BJ (cell line): ENCODE results near the gene SIPA1L3. TPM values are rescaled to one million over a fixed set of nuclear protein-coding genes. Genes with fewer than 3 reads are reported as not detected.

Source experiments
- CTCF ChIA-PET: fragments of 350-600 bp; formaldehyde crosslinking; extraction: SDS; loops from one replicate; lab custom pipeline; 2021; ENCODE audit warnings: antibody characterized with exemption, inconsistent platforms; lab: Yijun Ruan, JAX
- POLR2A ChIA-PET: fragments of 300-600 bp; sonication (Branson Sonifier 250); formaldehyde crosslinking; extraction: SDS; loops from one replicate; lab custom pipeline; 2021; ENCODE audit warnings: antibody characterized with exemption; lab: Charles Lee
- DNase-seq: peaks from one replicate; pipeline ENCODE4 v3.0.0-alpha.2; 2011; ENCODE audit warnings: low read depth
- H3K27me3 ChIP-seq: 2 replicates; pipeline ENCODE4 v1.6.0; 2011; ENCODE audit warnings: low read length; ENCODE audit not compliant: control insufficient read depth, insufficient read depth
- H3K36me3 ChIP-seq: 2 replicates; pipeline ENCODE4 v1.5.1; 2011; ENCODE audit warnings: low read length; ENCODE audit not compliant: control insufficient read depth, insufficient read depth
- H3K4me3 ChIP-seq: 2 replicates; pipeline ENCODE4 v1.5.1; 2011; ENCODE audit warnings: low read depth, mild to moderate bottlenecking, control low read depth, low read length
- polyA plus RNA-seq: library from polyadenylated mRNA; depleted of rRNA; stranded (reverse); fragments of >200 nt; gene quantifications from 2 replicates; pipeline ENCODE4 v1.2.3, GENCODE V29; 2011
- TF ChIP-seq, protein P1 (sequence below): IDR thresholded peaks from 2 replicates; pipeline ENCODE4 v1.5.1; 2011; ENCODE audit warnings: low read depth, mild to moderate bottlenecking, control low read depth, inconsistent platforms, low read length, moderate library complexity; ENCODE audit not compliant: insufficient read depth

SIPA1L3 gene
- polyA plus RNA-seq, 1 experiment: 4.5 TPM

DNA sequence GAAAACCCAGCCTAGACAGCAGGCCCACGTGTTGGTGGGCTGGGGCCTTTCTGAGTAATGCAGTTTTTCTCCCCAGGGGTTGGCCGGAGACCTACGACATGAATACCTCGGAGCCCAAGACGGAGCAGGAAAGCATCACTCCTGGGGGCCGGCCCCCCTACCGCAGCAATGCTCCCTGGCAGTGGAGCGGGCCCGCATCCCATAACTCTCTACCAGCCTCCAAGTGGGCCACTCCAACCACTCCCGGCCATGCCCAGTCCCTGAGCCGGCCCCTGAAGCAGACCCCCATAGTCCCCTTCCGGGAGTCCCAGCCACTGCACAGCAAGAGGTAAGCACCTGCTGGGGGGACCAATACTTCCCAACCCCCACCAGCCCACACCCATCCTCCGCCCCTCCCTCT, 234.1 kb downstream of the SIPA1L3 start:
- Histone ChIP-seq H3K27me3 (no peaks in the 10 kb centered on the region), H3K4me3 (no peak overlapping the region), H3K36me3 (peaks cover 11% of the 10 kb centered on the region)
- DNase-seq: no peak
- ChIA-PET CTCF (interaction anchor here (0.8 to 3.4 kb wide), 6 partner anchors 8 to 246 kb away, joined by 3 to 29 read pairs (median 8); partner anchors contain the start of gene GGN), POLR2A (no interaction called here)
- TF ChIP-seq, protein P1, sequence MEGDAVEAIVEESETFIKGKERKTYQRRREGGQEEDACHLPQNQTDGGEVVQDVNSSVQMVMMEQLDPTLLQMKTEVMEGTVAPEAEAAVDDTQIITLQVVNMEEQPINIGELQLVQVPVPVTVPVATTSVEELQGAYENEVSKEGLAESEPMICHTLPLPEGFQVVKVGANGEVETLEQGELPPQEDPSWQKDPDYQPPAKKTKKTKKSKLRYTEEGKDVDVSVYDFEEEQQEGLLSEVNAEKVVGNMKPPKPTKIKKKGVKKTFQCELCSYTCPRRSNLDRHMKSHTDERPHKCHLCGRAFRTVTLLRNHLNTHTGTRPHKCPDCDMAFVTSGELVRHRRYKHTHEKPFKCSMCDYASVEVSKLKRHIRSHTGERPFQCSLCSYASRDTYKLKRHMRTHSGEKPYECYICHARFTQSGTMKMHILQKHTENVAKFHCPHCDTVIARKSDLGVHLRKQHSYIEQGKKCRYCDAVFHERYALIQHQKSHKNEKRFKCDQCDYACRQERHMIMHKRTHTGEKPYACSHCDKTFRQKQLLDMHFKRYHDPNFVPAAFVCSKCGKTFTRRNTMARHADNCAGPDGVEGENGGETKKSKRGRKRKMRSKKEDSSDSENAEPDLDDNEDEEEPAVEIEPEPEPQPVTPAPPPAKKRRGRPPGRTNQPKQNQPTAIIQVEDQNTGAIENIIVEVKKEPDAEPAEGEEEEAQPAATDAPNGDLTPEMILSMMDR: no peak

DNA sequence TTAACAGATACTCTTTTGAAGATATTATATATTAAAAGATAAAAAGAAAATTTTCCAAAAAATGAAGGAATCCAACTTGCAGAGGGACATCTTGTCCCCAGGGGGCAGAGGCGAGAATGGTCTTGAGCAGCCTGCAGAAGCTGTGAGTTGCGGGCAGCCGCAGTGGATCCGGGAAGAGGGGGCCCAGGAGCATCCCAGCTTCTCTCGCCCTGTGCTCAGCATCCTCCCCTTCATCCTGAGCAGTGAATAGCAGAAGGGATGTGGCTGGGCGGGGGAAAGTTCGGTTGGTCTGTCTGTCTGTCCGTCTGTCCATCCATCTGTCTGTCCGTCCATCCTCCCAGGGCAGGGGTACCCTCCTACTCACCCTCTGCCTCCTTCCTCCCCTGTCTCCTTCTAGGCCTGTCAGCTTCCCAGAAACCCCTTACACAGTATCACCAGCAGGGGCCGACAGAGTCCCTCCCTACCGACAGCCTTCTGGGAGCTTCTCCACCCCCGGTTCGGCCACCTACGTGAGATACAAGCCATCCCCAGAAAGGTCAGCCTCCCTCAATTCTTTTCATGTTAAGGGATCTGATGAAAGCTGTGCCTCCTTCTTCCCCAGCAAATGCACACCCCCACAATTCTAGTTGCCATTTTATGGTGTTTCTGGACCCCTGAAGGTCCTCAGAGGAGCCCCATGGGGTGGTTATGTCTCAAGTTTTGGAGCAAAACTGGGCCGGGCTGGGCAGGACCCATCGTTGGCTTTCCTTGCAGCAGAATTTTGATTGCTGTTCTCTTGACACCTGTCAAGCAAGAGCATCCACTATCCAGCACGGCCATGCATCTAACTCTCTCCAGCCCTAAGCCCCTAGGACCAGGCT, 235.4 kb downstream of the SIPA1L3 start:
- no peak for DNase-seq
- POLR2A ChIA-PET: no interaction called here
- CTCF ChIA-PET: interaction anchor here (0.6 to 3.4 kb wide), 17 partner anchors 9 to 244 kb away, joined by 3 to 29 read pairs (median 5); partner anchors contain the start of gene SIPA1L3
- Histone ChIP-seq H3K27me3 (no peaks in the 10 kb centered on the region), H3K36me3 (peaks cover 11% of the 10 kb centered on the region), H3K4me3 (no peak overlapping the region)
- TF ChIP-seq, protein P1: peak; percentile 86

DNA sequence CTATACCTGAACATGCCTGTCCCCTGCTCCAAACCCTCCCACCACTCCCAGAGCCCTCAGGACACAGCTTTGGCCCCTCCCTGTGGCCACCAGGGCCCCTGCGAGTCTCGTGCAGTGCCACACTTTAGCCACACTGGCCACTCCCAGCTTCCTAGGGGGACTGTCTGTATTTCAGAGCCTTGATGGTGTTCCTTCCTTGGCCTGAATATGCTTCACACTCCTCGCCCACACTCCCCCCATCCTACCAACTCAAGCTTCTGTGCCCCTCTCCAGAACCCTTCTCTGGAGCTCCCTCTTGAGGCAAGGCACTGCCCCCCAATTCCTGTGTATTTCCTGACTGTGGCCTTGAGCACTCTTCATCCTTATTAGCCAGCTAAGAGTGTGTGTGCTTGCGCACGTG, 236.8 kb downstream of the SIPA1L3 start:
- DNase-seq: no peak
- ChIA-PET POLR2A (no interaction called here), CTCF (interaction anchor here (0.9 to 3.4 kb wide), 3 partner anchors 15 to 246 kb away, joined by 3 to 29 read pairs (median 11); no protein-coding TSS in a partner anchor)
- TF ChIP-seq, protein P1: peak; percentile 31
- H3K27me3 ChIP-seq: no peaks in the 10 kb centered on the region
- no peak overlapping the region for H3K4me3 ChIP-seq
- peaks cover 9% of the 10 kb centered on the region for H3K36me3 ChIP-seq

DNA sequence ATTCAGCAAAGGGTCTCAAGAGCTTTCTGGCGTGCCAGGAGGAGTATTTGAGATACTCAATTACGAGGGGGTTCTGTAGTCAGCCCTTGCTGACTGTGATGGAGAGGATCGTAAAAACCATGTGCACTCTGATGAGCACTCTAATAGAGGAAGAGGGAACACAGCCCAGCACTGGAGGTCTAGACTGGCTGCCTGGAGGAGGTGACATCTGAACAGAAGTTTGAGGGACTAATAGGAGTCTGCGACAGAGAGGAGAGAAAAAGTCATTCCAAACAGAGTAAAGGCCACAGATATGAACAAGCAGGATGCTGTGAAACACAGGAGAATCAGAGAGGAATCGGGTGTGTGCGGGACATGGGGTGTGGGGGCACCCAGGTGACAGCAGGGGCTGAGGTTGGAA, 237.7 kb downstream of the SIPA1L3 start:
- no peak for DNase-seq
- POLR2A ChIA-PET: no interaction called here
- no peak overlapping the region for H3K4me3 ChIP-seq
- CTCF ChIA-PET: interaction anchor here (1.2 to 2.6 kb wide), 2 partner anchors 9 to 247 kb away, joined by 6 to 11 read pairs; no protein-coding TSS in a partner anchor
- no peaks in the 10 kb centered on the region for H3K27me3 ChIP-seq
- TF ChIP-seq, protein P1: no peak
- H3K36me3 ChIP-seq: peaks cover 9% of the 10 kb centered on the region

DNA sequence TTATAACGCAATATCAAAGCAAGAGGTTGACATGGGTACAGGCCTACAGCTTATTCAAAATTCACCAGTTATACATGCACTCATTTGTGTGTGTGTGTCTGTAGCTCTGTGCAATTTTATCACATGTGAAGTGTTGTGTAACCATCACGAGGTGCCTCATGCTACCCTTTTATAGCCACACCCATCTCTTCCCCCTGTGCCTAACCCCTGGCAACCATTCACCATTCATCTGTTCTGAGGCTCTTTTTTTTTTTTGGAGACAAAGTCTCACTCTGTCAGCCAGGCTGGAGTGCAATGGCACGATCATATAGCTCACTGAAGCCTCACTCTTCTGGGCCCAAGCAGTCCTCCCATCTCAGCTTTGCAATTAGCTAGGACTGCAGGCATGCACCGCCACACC, 238.6 kb downstream of the SIPA1L3 start:
- POLR2A ChIA-PET: no interaction called here
- CTCF ChIA-PET: interaction anchor here (0.6 to 1.2 kb wide), 3 partner anchors 10 to 42 kb away, joined by 3 to 6 read pairs (median 3); no protein-coding TSS in a partner anchor
- Histone ChIP-seq H3K36me3 (peaks cover 8% of the 10 kb centered on the region), H3K27me3 (no peaks in the 10 kb centered on the region), H3K4me3 (no peak overlapping the region)
- DNase-seq: no peak
- TF ChIP-seq, protein P1: no peak
